HepG2 (cell line): Measurements from ENCODE around the gene MIR17HG. TPM values are rescaled to one million over a fixed set of nuclear protein-coding genes. Genes with fewer than 3 reads are reported as not detected.

Experiments used
- ATAC-seq: fragments of 200-7000 bp; cut with Tn5 transposase; 3 replicates; pipeline ENCODE4 v1.9.1; 2020; ENCODE audit warnings: mild to moderate bottlenecking, moderate library complexity
- BruUV-seq: library from RNA; stranded (reverse); fragments of 400-500 nt; replicated peaks from 2 replicates; lab custom pipeline; 2021; lab: Mats Ljungman, UMichigan
- CTCF ChIA-PET: fragments of 300-600 bp; formaldehyde crosslinking; extraction: SDS; loops from one replicate; lab custom pipeline; 2021; ENCODE audit warnings: low total read pairs, inconsistent platforms, low intra/inter-chr PET ratio; lab: Yijun Ruan, JAX
- POLR2A ChIA-PET: fragments of 350-600 bp; sonication (Branson Sonifier 250); formaldehyde crosslinking; loops from one replicate; lab custom pipeline; 2020; ENCODE audit warnings: antibody characterized with exemption, inconsistent platforms; lab: Yijun Ruan, JAX
- DNase-seq: peaks from one replicate; pipeline ENCODE4 v3.0.0-alpha.2; 2015; ENCODE audit warnings: low spot score
- FAIRE-seq: peaks from 3 replicates; lab custom pipeline; 2011; peaks lifted over from hg19 to GRCh38; lab: Jason Lieb, UNC
- H2AFZ ChIP-seq: one replicate; pipeline ENCODE4 v1.6.1; 2011; ENCODE audit warnings: low read length, inconsistent platforms
- H3K27ac ChIP-seq: fragments of 300-600 bp; 3 replicates; pipeline ENCODE4 v1.8.0; 2011; ENCODE audit warnings: mixed run types, mild to moderate bottlenecking, mixed read lengths, low read length, inconsistent platforms; ENCODE audit not compliant: insufficient read depth; ENCODE audit errors: extremely low read length
- H3K27me3 ChIP-seq, 2 experiments: fragments of 200-600 bp in 1 of 2; 2 replicates in 1 of 2; 3 replicates in 1 of 2; pipeline versions ENCODE4 v1.6.0 to v1.8.0; 2011; ENCODE audit warnings: low read length in 2 of 2, mild to moderate bottlenecking in 2 of 2, moderate library complexity in 2 of 2, inconsistent platforms in 1 of 2; ENCODE audit not compliant: insufficient read depth in 2 of 2, control insufficient read depth in 1 of 2
- H3K36me3 ChIP-seq, 2 experiments: fragments of 200-600 bp in 1 of 2; replicated peaks in 1 of 2; 2 replicates in 1 of 2; 3 replicates in 1 of 2; pipeline versions ENCODE4 v1.5.1 to v1.8.0; 2011; ENCODE audit warnings: low read length in 2 of 2, inconsistent platforms in 1 of 2; ENCODE audit not compliant: insufficient read depth in 2 of 2, control insufficient read depth in 1 of 2
- H3K4me1 ChIP-seq: 2 replicates; pipeline ENCODE4 v1.5.1; 2012; ENCODE audit warnings: low read length, inconsistent platforms; ENCODE audit not compliant: insufficient read depth
- H3K4me2 ChIP-seq: 2 replicates; pipeline ENCODE4 v1.6.0; 2011; ENCODE audit warnings: low read depth, low read length, inconsistent platforms
- H3K4me3 ChIP-seq, 3 experiments: fragments of 200-600 bp in 1 of 3; sonication (generic), shearing (Covaris generic) in 1 of 3; replicated peaks in 1 of 3; 2 replicates each; pipeline ENCODE4 v1.5.1; 2011 to 2016; ENCODE audit warnings: low read length in 3 of 3, inconsistent platforms in 2 of 3, low read depth in 2 of 3, mild to moderate bottlenecking in 2 of 3, control low read depth in 1 of 3, mixed read lengths in 1 of 3; ENCODE audit not compliant: insufficient read depth in 1 of 3
- H3K79me2 ChIP-seq: one replicate; pipeline ENCODE4 v1.6.1; 2011; ENCODE audit warnings: low read length, inconsistent platforms; ENCODE audit not compliant: insufficient read depth
- H3K9ac ChIP-seq: 2 replicates; pipeline ENCODE4 v1.6.0; 2011; ENCODE audit warnings: mild to moderate bottlenecking, low read depth, low read length, inconsistent platforms; ENCODE audit not compliant: insufficient read depth
- H3K9me3 ChIP-seq: 2 replicates; pipeline ENCODE4 v1.5.1; 2012; ENCODE audit warnings: mild to moderate bottlenecking, low read length
- H4K20me1 ChIP-seq: 2 replicates; pipeline ENCODE4 v1.6.0; 2011; ENCODE audit warnings: inconsistent platforms, mild to moderate bottlenecking, low read length, moderate library complexity; ENCODE audit not compliant: insufficient read depth
- CHD2 ChIP-seq: IDR thresholded peaks from 2 replicates; pipeline ENCODE4 v1.6.1; 2011; ENCODE audit warnings: low read depth, low read length, improper control_type of control experiment
- JDP2 ChIP-seq: sonication (generic); formaldehyde crosslinking; IDR thresholded peaks from 2 replicates; pipeline ENCODE4 v1.8.1; 2022; ENCODE audit warnings: missing genetic modification reagents, borderline replicate concordance
- NAIF1 ChIP-seq: sonication (generic); formaldehyde crosslinking; IDR thresholded peaks from 2 replicates; pipeline ENCODE4 v1.5.0; 2020; ENCODE audit warnings: mild to moderate bottlenecking, missing genetic modification reagents, borderline replicate concordance
- PAF1 ChIP-seq: IDR thresholded peaks from 2 replicates; pipeline ENCODE4 v1.6.1; 2016; ENCODE audit warnings: missing genetic modification reagents, missing compliant biosample characterization
- POLR2AphosphoS2 ChIP-seq: IDR thresholded peaks from 2 replicates; pipeline ENCODE4 v1.6.1; 2011; ENCODE audit warnings: low read depth, low read length, improper control_type of control experiment
- RFX3 ChIP-seq: IDR thresholded peaks from 2 replicates; pipeline ENCODE4 v1.6.1; 2016; ENCODE audit warnings: missing biosample characterization, missing genetic modification reagents
- SYNCRIP ChIP-seq: fragments of 200-400 bp; formaldehyde crosslinking; IDR thresholded peaks from 2 replicates; pipeline ENCODE4 v1.6.1; 2018; ENCODE audit warnings: mild to moderate bottlenecking, low read depth, low read length; ENCODE audit not compliant: insufficient read depth
- TEAD3 ChIP-seq: optimal IDR thresholded peaks from 2 replicates; pipeline ENCODE3; 2016; ENCODE audit warnings: borderline replicate concordance
- ZNF253 ChIP-seq: sonication (generic); formaldehyde crosslinking; IDR thresholded peaks from 2 replicates; pipeline ENCODE4 v1.8.0; 2022; ENCODE audit warnings: mild to moderate bottlenecking, missing genetic modification reagents, borderline replicate concordance
- ZNF296 ChIP-seq: sonication (generic); formaldehyde crosslinking; conservative IDR thresholded peaks from 2 replicates; pipeline ENCODE4 v1.5.0; 2020; ENCODE audit warnings: mild to moderate bottlenecking, missing genetic modification reagents
- ZNF737 ChIP-seq: sonication (generic); formaldehyde crosslinking; IDR thresholded peaks from 2 replicates; pipeline ENCODE4 v1.5.0; 2020; ENCODE audit warnings: missing genetic modification reagents, mild to moderate bottlenecking, borderline replicate concordance
- WGBS: methylation state at CpG from one replicate; pipeline ENCODE4 v1.1.6; 2017; ENCODE audit warnings: low lambda C conversion rate; 5-methylcytosine and 5-hydroxymethylcytosine counted together
- in situ Hi-C: cut with HindIII; loops from 2 replicates; pipeline ENCODE4 v1.10.0; 2017; ENCODE audit warnings: low pct_unique_long_range_greater_than_20kb; ENCODE audit not compliant: extremely low pct_ligation_motif_present
- intact Hi-C: fragments of 100-400 bp; cut with micrococcal nuclease; formaldehyde crosslinking; loops from one replicate; pipeline ENCODE4 v1.10.0; 2022; ENCODE audit not compliant: unreplicated experiment
- polyA plus RNA-seq, 8 experiments: library from polyadenylated mRNA; depleted of rRNA in 3 of 8; stranded (reverse) in 7 of 8; unstranded in 1 of 8; fragments of >200 nt; fragmentation: Illumina TruSeq in 4 of 8; extraction: Trizol in 4 of 8; gene quantifications; 2 replicates each; pipeline versions ENCODE4 v1.2.1 to v1.2.3, GENCODE V29; 2011 to 2016; ENCODE audit warnings: low read depth in 4 of 8, missing spikeins in 1 of 8, mixed read lengths in 1 of 8; ENCODE audit not compliant: insufficient read depth in 1 of 8
- total RNA-seq, 5 experiments: library from RNA; depleted of rRNA; stranded (reverse); fragments of >200 nt; fragmentation: Illumina TruSeq; extraction: Trizol; gene quantifications; 2 replicates each; pipeline ENCODE4 v1.2.3, GENCODE V29; 2016; ENCODE audit warnings: low read depth in 1 of 5
- TF ChIP-seq, protein P1 (sequence below): sonication (generic); formaldehyde crosslinking; IDR thresholded peaks from 2 replicates; pipeline ENCODE4 v1.4.0; 2020; ENCODE audit warnings: missing genetic modification reagents
- TF ChIP-seq, protein P2 (sequence below): sonication (generic); formaldehyde crosslinking; IDR thresholded peaks from 2 replicates; pipeline ENCODE4 v1.4.0; 2020; ENCODE audit warnings: mild to moderate bottlenecking, missing genetic modification reagents
- TF ChIP-seq, protein P3 (sequence below): sonication (generic); formaldehyde crosslinking; IDR thresholded peaks from 2 replicates; pipeline ENCODE4 v1.5.0; 2020; ENCODE audit warnings: mild to moderate bottlenecking, missing genetic modification reagents, borderline replicate concordance
- TF ChIP-seq, protein P4 (sequence below): sonication (generic); formaldehyde crosslinking; conservative IDR thresholded peaks from 2 replicates; pipeline ENCODE4 v1.5.0; 2020; ENCODE audit warnings: missing genetic modification reagents

The MIR17HG gene
- total and polyA plus RNA-seq, 2 of the 13 experiments (the other 11 are each of a cell fraction or from before 2014, with no cell fraction given), result 2.5 to 12.3 TPM

DNA sequence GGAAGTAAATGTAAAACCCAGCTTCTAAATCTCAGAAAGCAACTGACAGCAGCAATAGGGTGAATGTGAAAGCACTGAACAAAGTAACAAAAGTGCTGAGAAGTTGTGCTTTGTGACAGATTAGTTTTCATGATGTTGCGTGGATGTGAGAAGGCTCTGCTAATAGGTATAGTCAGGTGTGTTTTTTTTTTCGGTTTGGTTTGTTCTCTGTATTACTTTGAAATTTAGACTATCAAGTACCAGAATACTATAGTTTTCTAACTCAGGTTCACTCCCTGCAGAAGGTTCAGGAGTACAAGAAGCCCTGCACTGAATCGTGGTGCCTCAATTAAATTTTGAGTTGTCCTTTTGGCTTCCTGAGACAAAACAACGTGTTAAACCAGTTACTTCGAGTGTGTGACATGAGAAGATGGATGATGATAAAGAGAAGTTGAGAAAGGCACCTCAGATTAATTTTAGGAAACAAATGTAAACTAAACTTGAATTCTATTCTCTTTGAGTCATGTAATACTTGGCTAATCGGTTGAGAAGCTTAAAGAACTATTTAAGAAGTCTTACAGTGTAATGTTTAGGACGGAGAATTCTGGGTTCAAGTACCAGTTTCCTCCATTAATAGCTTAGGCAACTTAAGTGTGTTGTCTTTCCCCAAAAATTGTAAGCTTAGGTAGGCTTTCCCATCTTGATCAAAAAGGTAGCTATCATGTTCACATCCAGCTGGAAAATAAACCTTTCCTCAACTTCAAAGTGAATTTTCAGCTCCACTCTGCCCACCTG is 10.3 kb downstream of the MIR17HG start:
- peaks cover 5% of the 10 kb centered on the region for H3K79me2 ChIP-seq
- ChIA-PET CTCF (no interaction called here), POLR2A (interaction anchor here (0.9 kb wide), 1 partner anchor 12 kb away, joined by 3 read pairs; no protein-coding TSS in a partner anchor)
- peaks cover 3 to 32% of the 10 kb centered on the region in 2 experiments for H3K36me3 ChIP-seq
- ATAC-seq (peak; percentile 2; the same call in 2 of the 3 replicates), DNase-seq (no peak), FAIRE-seq (no peak)
- peaks cover 41% of the 10 kb centered on the region for H4K20me1 ChIP-seq
- no peaks in the 10 kb centered on the region for H3K9me3 ChIP-seq
- peak overlapping the region; percentile 32 for H3K27ac ChIP-seq
- intact Hi-C loops, result no loop called here
- H3K4me2 ChIP-seq, result no peak overlapping the region
- no peak overlapping the region for H2AFZ ChIP-seq
- in situ Hi-C loops, result no loop called here
- WGBS, result 77% methylated on average over 7 of the region's 7 CpGs
- no peaks in the 10 kb centered on the region for H3K27me3 ChIP-seq
- no TSS peak for BruUV-seq
- H3K4me3 ChIP-seq, result no peak overlapping the region
- peaks cover 100% of the 10 kb centered on the region for H3K4me1 ChIP-seq
- no peak overlapping the region for H3K9ac ChIP-seq
- no peak for TF ChIP-seq ZNF253 (CRISPR knock-in tag)
- TF ChIP-seq ZNF296 (CRISPR knock-in tag), result no peak
- no peak for TF ChIP-seq NAIF1 (CRISPR knock-in tag)
- no peak for TF ChIP-seq ZNF737 (CRISPR knock-in tag)
- TF ChIP-seq, protein P1, sequence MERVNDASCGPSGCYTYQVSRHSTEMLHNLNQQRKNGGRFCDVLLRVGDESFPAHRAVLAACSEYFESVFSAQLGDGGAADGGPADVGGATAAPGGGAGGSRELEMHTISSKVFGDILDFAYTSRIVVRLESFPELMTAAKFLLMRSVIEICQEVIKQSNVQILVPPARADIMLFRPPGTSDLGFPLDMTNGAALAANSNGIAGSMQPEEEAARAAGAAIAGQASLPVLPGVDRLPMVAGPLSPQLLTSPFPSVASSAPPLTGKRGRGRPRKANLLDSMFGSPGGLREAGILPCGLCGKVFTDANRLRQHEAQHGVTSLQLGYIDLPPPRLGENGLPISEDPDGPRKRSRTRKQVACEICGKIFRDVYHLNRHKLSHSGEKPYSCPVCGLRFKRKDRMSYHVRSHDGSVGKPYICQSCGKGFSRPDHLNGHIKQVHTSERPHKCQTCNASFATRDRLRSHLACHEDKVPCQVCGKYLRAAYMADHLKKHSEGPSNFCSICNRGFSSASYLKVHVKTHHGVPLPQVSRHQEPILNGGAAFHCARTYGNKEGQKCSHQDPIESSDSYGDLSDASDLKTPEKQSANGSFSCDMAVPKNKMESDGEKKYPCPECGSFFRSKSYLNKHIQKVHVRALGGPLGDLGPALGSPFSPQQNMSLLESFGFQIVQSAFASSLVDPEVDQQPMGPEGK (CRISPR knock-in tag), result no peak
- TF ChIP-seq JDP2 (CRISPR knock-in tag), result no peak
- TF ChIP-seq, protein P2, sequence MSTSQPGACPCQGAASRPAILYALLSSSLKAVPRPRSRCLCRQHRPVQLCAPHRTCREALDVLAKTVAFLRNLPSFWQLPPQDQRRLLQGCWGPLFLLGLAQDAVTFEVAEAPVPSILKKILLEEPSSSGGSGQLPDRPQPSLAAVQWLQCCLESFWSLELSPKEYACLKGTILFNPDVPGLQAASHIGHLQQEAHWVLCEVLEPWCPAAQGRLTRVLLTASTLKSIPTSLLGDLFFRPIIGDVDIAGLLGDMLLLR (CRISPR knock-in tag), result no peak
- peak; percentile 17 for TF ChIP-seq POLR2AphosphoS2
- no peak for TF ChIP-seq TEAD3 (CRISPR knock-in tag)
- TF ChIP-seq RFX3 (CRISPR knock-in tag), result no peak
- no peak for TF ChIP-seq CHD2
- TF ChIP-seq PAF1 (CRISPR knock-in tag), result peak; percentile 11; the same call in 1 of the 2 replicates
- TF ChIP-seq, protein P3, sequence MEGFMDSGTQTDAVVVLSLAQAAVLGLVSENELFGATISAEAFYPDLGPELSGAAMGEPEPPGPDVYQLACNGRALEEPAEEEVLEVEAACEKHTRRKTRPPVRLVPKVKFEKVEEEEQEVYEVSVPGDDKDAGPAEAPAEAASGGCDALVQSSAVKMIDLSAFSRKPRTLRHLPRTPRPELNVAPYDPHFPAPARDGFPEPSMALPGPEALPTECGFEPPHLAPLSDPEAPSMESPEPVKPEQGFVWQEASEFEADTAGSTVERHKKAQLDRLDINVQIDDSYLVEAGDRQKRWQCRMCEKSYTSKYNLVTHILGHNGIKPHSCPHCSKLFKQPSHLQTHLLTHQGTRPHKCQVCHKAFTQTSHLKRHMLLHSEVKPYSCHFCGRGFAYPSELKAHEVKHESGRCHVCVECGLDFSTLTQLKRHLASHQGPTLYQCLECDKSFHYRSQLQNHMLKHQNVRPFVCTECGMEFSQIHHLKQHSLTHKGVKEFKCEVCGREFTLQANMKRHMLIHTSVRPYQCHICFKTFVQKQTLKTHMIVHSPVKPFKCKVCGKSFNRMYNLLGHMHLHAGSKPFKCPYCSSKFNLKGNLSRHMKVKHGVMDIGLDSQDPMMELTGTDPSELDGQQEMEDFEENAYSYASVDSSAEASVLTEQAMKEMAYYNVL (CRISPR knock-in tag), result no peak
- no peak for TF ChIP-seq SYNCRIP
- TF ChIP-seq, protein P4, sequence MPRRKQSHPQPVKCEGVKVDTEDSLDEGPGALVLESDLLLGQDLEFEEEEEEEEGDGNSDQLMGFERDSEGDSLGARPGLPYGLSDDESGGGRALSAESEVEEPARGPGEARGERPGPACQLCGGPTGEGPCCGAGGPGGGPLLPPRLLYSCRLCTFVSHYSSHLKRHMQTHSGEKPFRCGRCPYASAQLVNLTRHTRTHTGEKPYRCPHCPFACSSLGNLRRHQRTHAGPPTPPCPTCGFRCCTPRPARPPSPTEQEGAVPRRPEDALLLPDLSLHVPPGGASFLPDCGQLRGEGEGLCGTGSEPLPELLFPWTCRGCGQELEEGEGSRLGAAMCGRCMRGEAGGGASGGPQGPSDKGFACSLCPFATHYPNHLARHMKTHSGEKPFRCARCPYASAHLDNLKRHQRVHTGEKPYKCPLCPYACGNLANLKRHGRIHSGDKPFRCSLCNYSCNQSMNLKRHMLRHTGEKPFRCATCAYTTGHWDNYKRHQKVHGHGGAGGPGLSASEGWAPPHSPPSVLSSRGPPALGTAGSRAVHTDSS, result no peak
